ENCODE data around the gene GDF7. TPM values are rescaled to one million over a fixed set of nuclear protein-coding genes. Genes with fewer than 3 reads are reported as not detected.

GDF7 gene
- total and polyA plus RNA-seq, 2 donors (not counting 3 experiments of a cell fraction or from before 2014, with no cell fraction given), result 3.7 to 3.9 TPM

- FAIRE-seq, result no peak
- intact Hi-C loops (cut with micrococcal nuclease), result no loop called here
Observed at GRCh38 chr2:20629581-20630171, 37.3 kb upstream of the GDF7 start.

More at GRCh38 chr2:20629581-20630171, 37.3 kb upstream of the GDF7 start:
- Histone ChIP-seq H3K4me3 (replicated peaks in 1 of 3; ENCODE audit: insufficient read depth in 1 of 3, low read depth in 1 of 3, low read length in 3 of 3) (no peak overlapping the region), H3K36me3 (ENCODE audit: control insufficient read depth in 2 of 2, extremely low read depth in 1 of 2, insufficient read depth in 2 of 2, low read length in 2 of 2) (peaks cover 0 to 2% of the 10 kb centered on the region in 2 experiments), H3K27ac (ENCODE audit: insufficient read depth, low read depth, low read length) (no peak overlapping the region), H3K9me1 (replicated peaks; ENCODE audit: control insufficient read depth, extremely low read depth, insufficient read depth, low read length) (no peaks in the 10 kb centered on the region), H3K4me1 (ENCODE audit: control insufficient read depth, extremely low read depth, insufficient read depth, low read length) (peaks cover 10% of the 10 kb centered on the region), H3K9me3 (replicated peaks; ENCODE audit: control insufficient read depth, insufficient read depth, low read length) (no peaks in the 10 kb centered on the region), H4K20me1 (replicated peaks; ENCODE audit: control insufficient read depth, extremely low read depth, insufficient read depth, low read length) (no peaks in the 10 kb centered on the region), H3K4me2 (ENCODE audit: insufficient read depth, low read length) (no peak overlapping the region), H3K79me2 (ENCODE audit: control insufficient read depth, insufficient read depth, low read length) (no peaks in the 10 kb centered on the region), H3K9ac (replicated peaks; ENCODE audit: extremely low read depth, insufficient read depth, low read length) (no peak overlapping the region), H2AFZ (ENCODE audit: low read depth, low read length) (no peak overlapping the region), H3K27me3 (ENCODE audit: control insufficient read depth in 2 of 2, insufficient read depth in 2 of 2, low read length in 2 of 2) (no peaks in the 10 kb centered on the region)
- BruUV-seq (replicated peaks), result no TSS peak
- ChIA-PET POLR2A (no interaction called here), CTCF (interaction anchor here (1.0 to 2.1 kb wide), 2 partner anchors 8 to 12 kb away, joined by 3 to 4 read pairs; no protein-coding TSS in a partner anchor)
- DNase-seq (ENCODE audit: low read depth, low spot score), result no peak
- no peak for TF ChIP-seq CTCF (IDR thresholded peaks at IDR 0.05; ENCODE audit: extremely low read depth in 1 of 2, insufficient read depth in 1 of 2, low read depth in 1 of 2, low read length in 2 of 2)
- dilution Hi-C loops (cut with MboI; ENCODE audit: extremely low pct_ligation_motif_present, low sequenced_read_pairs), result loop anchor here (10.0 kb wide), 1 partner anchor 185 kb away; the partner anchor contains the start of gene RHOB
